HCT116 (cell line): ENCODE results near the gene PAIP1. TPM values are rescaled to one million over a fixed set of nuclear protein-coding genes. Genes with fewer than 3 reads are reported as not detected.

Source experiments
- ATAC-seq: fragments of 200-7000 bp; cut with Tn5 transposase; 2 replicates; pipeline ENCODE4 v1.9.1; 2020; ENCODE audit warnings: mild to moderate bottlenecking, moderate library complexity
- BruUV-seq: library from RNA; stranded (reverse); fragments of 400-500 nt; replicated peaks from 2 replicates; lab custom pipeline; 2021; lab: Mats Ljungman, UMichigan
- CTCF ChIA-PET: fragments of 300-600 bp; sonication (Branson Sonifier 250); formaldehyde crosslinking; loops from one replicate; lab custom pipeline; 2021; ENCODE audit warnings: antibody characterized with exemption; lab: Charles Lee
- POLR2A ChIA-PET: fragments of 300-600, 350-600 bp; sonication (Branson Sonifier 250); formaldehyde crosslinking; loops from one replicate; lab custom pipeline; 2021; ENCODE audit warnings: antibody characterized with exemption; lab: Charles Lee
- RAD21 ChIA-PET, 2 experiments: fragments of 300-600 bp; sonication (Branson Sonifier 250); formaldehyde crosslinking; loops; one replicate each; lab custom pipeline; 2023; ENCODE audit warnings: low total read pairs in 2 of 2; ENCODE audit not compliant: uncharacterized antibody in 2 of 2, unreplicated experiment in 2 of 2, low non-redundant PET in 1 of 2; lab: Charles Lee
- DNase-seq: peaks from one replicate; pipeline ENCODE4 v3.0.0-alpha.2; 2010; ENCODE audit warnings: low read depth, low spot score
- H2AFZ ChIP-seq: fragments of 200-600 bp; shearing (Covaris generic), sonication (generic); 2 replicates; pipeline ENCODE4 v1.6.1; 2017; ENCODE audit warnings: low read depth, mixed run types, mixed read lengths, antibody characterized with exemption, low read length; ENCODE audit not compliant: poor library complexity, severe bottlenecking
- H3K27ac ChIP-seq: 2 replicates; pipeline ENCODE4 v1.5.1; 2012; ENCODE audit warnings: low read depth, low read length
- H3K27me3 ChIP-seq: fragments of 200-600 bp; sonication (generic); 2 replicates; pipeline ENCODE4 v1.6.1; 2016; ENCODE audit warnings: mixed run types, low read length, mixed read lengths; ENCODE audit not compliant: insufficient read depth
- H3K36me3 ChIP-seq, 2 experiments: fragments of 200-500 bp in 1 of 2; fragments of 200-600 bp in 1 of 2; sonication (Bioruptor generic) in 1 of 2; sonication (generic) in 1 of 2; 2 replicates each; pipeline versions ENCODE4 v1.5.1 to v1.6.1; 2014 to 2016; ENCODE audit warnings: low read length in 2 of 2, inconsistent platforms in 1 of 2, mixed read lengths in 1 of 2, mixed run types in 1 of 2; ENCODE audit not compliant: insufficient read depth in 2 of 2, control insufficient read depth in 1 of 2
- H3K4me1 ChIP-seq, 2 experiments: fragments of 200-600 bp in 1 of 2; sonication (generic) in 1 of 2; 2 replicates each; pipeline versions ENCODE4 v1.5.1 to v1.6.1; 2012 to 2017; ENCODE audit warnings: low read length in 2 of 2, inconsistent platforms in 1 of 2, mild to moderate bottlenecking in 1 of 2, mixed read lengths in 1 of 2, mixed run types in 1 of 2, moderate library complexity in 1 of 2; ENCODE audit not compliant: insufficient read depth in 2 of 2, control insufficient read depth in 1 of 2
- H3K4me2 ChIP-seq: fragments of 200-600 bp; sonication (generic); 2 replicates; pipeline ENCODE4 v1.6.1; 2017; ENCODE audit warnings: mixed run types, low read length, mixed read lengths
- H3K4me3 ChIP-seq, 2 experiments: fragments of 200-600 bp in 1 of 2; sonication (generic) in 1 of 2; replicated peaks in 1 of 2; 2 replicates each; pipeline ENCODE4 v1.5.1; 2011 to 2016; ENCODE audit warnings: low read length in 2 of 2, control low read depth in 1 of 2, low read depth in 1 of 2, mild to moderate bottlenecking in 1 of 2, mixed read lengths in 1 of 2, mixed run types in 1 of 2
- H3K79me2 ChIP-seq: fragments of 200-600 bp; sonication (generic); 2 replicates; pipeline ENCODE4 v1.6.1; 2017; ENCODE audit warnings: mild to moderate bottlenecking, mixed run types, low read length, moderate library complexity, mixed read lengths; ENCODE audit not compliant: insufficient read depth
- H3K9ac ChIP-seq: fragments of 200-600 bp; sonication (generic); 2 replicates; pipeline ENCODE4 v1.6.1; 2016; ENCODE audit warnings: low read length, mixed read lengths
- H3K9me2 ChIP-seq: fragments of 200-600 bp; sonication (generic), shearing (Covaris generic); 2 replicates; pipeline ENCODE4 v1.6.1; 2017; ENCODE audit warnings: mixed run types, mild to moderate bottlenecking, moderate library complexity; ENCODE audit not compliant: insufficient read depth
- H3K9me3 ChIP-seq, 2 experiments: fragments of 200-500 bp in 1 of 2; fragments of 200-600 bp in 1 of 2; sonication (Bioruptor generic) in 1 of 2; sonication (generic) in 1 of 2; 2 replicates each; pipeline ENCODE4 v1.6.1; 2014 to 2017; ENCODE audit warnings: low read length in 2 of 2, mixed read lengths in 2 of 2, inconsistent platforms in 1 of 2, low read depth in 1 of 2, mild to moderate bottlenecking in 1 of 2, mixed run types in 1 of 2, moderate library complexity in 1 of 2; ENCODE audit not compliant: control insufficient read depth in 1 of 2, insufficient read depth in 1 of 2
- H4K20me1 ChIP-seq: fragments of 200-600 bp; sonication (generic), shearing (Covaris generic); 2 replicates; pipeline ENCODE4 v1.6.1; 2017; ENCODE audit warnings: mixed run types, mild to moderate bottlenecking, moderate library complexity; ENCODE audit not compliant: insufficient read depth
- CEBPB ChIP-seq: IDR thresholded peaks from 2 replicates; pipeline ENCODE4 v1.6.1; 2012; ENCODE audit warnings: low read depth
- CTCF ChIP-seq, 3 experiments: fragments of 200-600 bp in 1 of 3; sonication (generic) in 1 of 3; IDR thresholded peaks in 2 of 3; conservative IDR thresholded peaks in 1 of 3; 2 replicates each; pipeline ENCODE4 v1.5.1; 2012 to 2017; ENCODE audit warnings: low read depth in 2 of 3, low read length in 2 of 3, antibody characterized with exemption in 1 of 3, borderline replicate concordance in 1 of 3, control low read depth in 1 of 3, mild to moderate bottlenecking in 1 of 3, mixed read lengths in 1 of 3, mixed run types in 1 of 3, moderate library complexity in 1 of 3; ENCODE audit not compliant: insufficient read depth in 1 of 3
- ELF1 ChIP-seq: IDR thresholded peaks from 2 replicates; pipeline ENCODE4 v1.6.1; 2012; ENCODE audit warnings: low read depth, borderline replicate concordance
- MAX ChIP-seq: IDR thresholded peaks from 2 replicates; pipeline ENCODE4 v1.6.1; 2012
- POLR2A ChIP-seq: IDR thresholded peaks from 2 replicates; pipeline ENCODE4 v1.7.0; 2011; ENCODE audit warnings: borderline replicate concordance; ENCODE audit not compliant: insufficient read depth, insufficient read length; ENCODE audit errors: extremely low read depth
- POLR2AphosphoS5 ChIP-seq: IDR thresholded peaks from 2 replicates; pipeline ENCODE4 v1.6.1; 2011; ENCODE audit warnings: mild to moderate bottlenecking, low read depth, low read length, moderate library complexity
- RAD21 ChIP-seq: IDR thresholded peaks from 2 replicates; pipeline ENCODE4 v1.6.1; 2012; ENCODE audit warnings: low read depth, mild to moderate bottlenecking
- SIN3A ChIP-seq: IDR thresholded peaks from 2 replicates; pipeline ENCODE4 v1.6.1; 2012; ENCODE audit warnings: low read depth
- SP1 ChIP-seq: IDR thresholded peaks from 2 replicates; pipeline ENCODE4 v1.6.1; 2012; ENCODE audit warnings: low read depth
- SRF ChIP-seq: IDR thresholded peaks from 2 replicates; pipeline ENCODE4 v1.6.1; 2012; ENCODE audit warnings: low read depth
- TCF7L2 ChIP-seq: IDR thresholded peaks from 2 replicates; pipeline ENCODE4 v1.7.0; 2011; ENCODE audit warnings: borderline replicate concordance, inconsistent platforms; ENCODE audit not compliant: insufficient read depth, insufficient read length; ENCODE audit errors: extremely low read depth
- YY1 ChIP-seq: IDR thresholded peaks from 2 replicates; pipeline ENCODE4 v1.6.1; 2011; ENCODE audit warnings: low read length, low read depth, moderate library complexity, mild to moderate bottlenecking; ENCODE audit not compliant: insufficient replicate concordance; ENCODE audit errors: extremely low read depth
- ZFX ChIP-seq: fragments of 450-650 bp; IDR thresholded peaks from 2 replicates; pipeline ENCODE4 v1.6.1; 2017
- intact Hi-C: fragments of 100-400 bp; cut with micrococcal nuclease; formaldehyde crosslinking; loops from 2 replicates; pipeline ENCODE4 v1.10.0; 2022
- total RNA-seq: library from RNA; stranded (reverse); gene quantifications from one replicate; pipeline ENCODE4 v1.2.1, GENCODE V29; 2021; ENCODE audit not compliant: unreplicated experiment
- TF ChIP-seq, protein P1 (sequence below): IDR thresholded peaks from 2 replicates; pipeline ENCODE4 v1.6.1; 2011; ENCODE audit warnings: mild to moderate bottlenecking, low read length, moderate library complexity; ENCODE audit not compliant: insufficient replicate concordance; ENCODE audit errors: extremely low read depth

PAIP1 gene
- total RNA-seq, 1 experiment from 2014 or later, result 83.8 TPM

GRCh38 chr5:43555895-43556606 lies 826 bp downstream of the PAIP1 start:
- H3K27ac ChIP-seq, result peak overlapping the region; percentile 97
- no peaks in the 10 kb centered on the region for H3K9me2 ChIP-seq
- POLR2A ChIA-PET, result interaction anchor here (0.8 to 1.0 kb wide), 2 partner anchors 14 to 72 kb away, joined by 3 read pairs; partner anchors contain the start of gene TMEM267
- peak overlapping the region; percentile 81 to 84 for H3K4me3 ChIP-seq
- TF ChIP-seq SIN3A (peak; percentile 33; the same call in 1 of the 2 replicates), POLR2A (no peak)
- TF ChIP-seq, all 23 proteins: peak for 1
- H3K36me3 ChIP-seq, result peaks cover 20 to 29% of the 10 kb centered on the region in 2 experiments; a peak in 3 of 4 replicates
- no TSS peak for BruUV-seq
- DNase-seq, result peak; percentile 6
- H4K20me1 ChIP-seq, result no peaks in the 10 kb centered on the region
- ChIA-PET CTCF (interaction anchor here (1.2 kb wide), 1 partner anchor 72 kb away, joined by 3 read pairs; no protein-coding TSS in a partner anchor), RAD21 (no interaction called here)
- peaks cover 10 to 18% of the 10 kb centered on the region in 2 experiments for H3K4me1 ChIP-seq
- intact Hi-C loops, result loop anchor here (5.0 kb wide), 1 partner anchor 74 kb away; the partner anchor contains the start of gene TMEM267
- H3K4me2 ChIP-seq, result peak overlapping the region; percentile 94
- no peaks in the 10 kb centered on the region for H3K27me3 ChIP-seq
- H3K9ac ChIP-seq, result peak overlapping the region; percentile 77
- no peak overlapping the region for H2AFZ ChIP-seq
- ATAC-seq, result peak; percentile 56
- H3K79me2 ChIP-seq, result peaks cover 53% of the 10 kb centered on the region
- H3K9me3 ChIP-seq, result no peaks in the 10 kb centered on the region

DNA sequence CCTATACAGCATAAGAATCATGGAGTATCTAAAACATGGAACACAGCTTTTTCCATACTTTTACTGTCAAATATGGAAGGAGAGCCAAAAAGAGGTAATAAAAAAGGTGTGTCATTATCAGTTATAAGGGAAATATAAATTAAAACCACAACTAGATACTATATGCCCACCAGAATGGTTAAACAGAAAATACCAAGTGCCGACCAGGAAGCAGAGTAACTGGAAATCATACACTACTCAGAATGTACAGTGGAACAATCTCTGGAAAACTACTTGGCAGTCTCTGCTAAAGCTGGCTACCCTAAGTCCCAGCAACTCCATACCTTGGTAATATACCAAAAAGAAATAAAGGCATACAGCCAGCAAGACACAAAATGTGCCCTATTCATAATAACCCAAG lies 2.4 kb downstream of the PAIP1 start:
- CTCF ChIA-PET, result interaction anchor here (1.2 kb wide), 2 partner anchors 70 kb away, joined by 3 to 4 read pairs; no protein-coding TSS in a partner anchor
- ATAC-seq (no peak), DNase-seq (no peak)
- H3K9me2 ChIP-seq, result no peaks in the 10 kb centered on the region
- H4K20me1 ChIP-seq, result no peaks in the 10 kb centered on the region
- no peak overlapping the region for H3K4me2 ChIP-seq
- intact Hi-C loops, result no loop called here
- no peaks in the 10 kb centered on the region for H3K27me3 ChIP-seq
- no peak overlapping the region for H2AFZ ChIP-seq
- RAD21 ChIA-PET, result no interaction called here
- POLR2A ChIA-PET, result interaction anchor here (0.6 kb wide), 1 partner anchor 10 kb away, joined by 3 read pairs; no protein-coding TSS in a partner anchor
- H3K4me3 ChIP-seq, result no peak overlapping the region
- BruUV-seq, result no TSS peak
- H3K9ac ChIP-seq, result no peak overlapping the region
- H3K9me3 ChIP-seq, result no peaks in the 10 kb centered on the region
- peaks cover 10 to 15% of the 10 kb centered on the region in 2 experiments for H3K4me1 ChIP-seq
- H3K36me3 ChIP-seq, result peaks cover 20 to 33% of the 10 kb centered on the region in 2 experiments; a peak in 3 of 4 replicates
- no peak overlapping the region for H3K27ac ChIP-seq
- peaks cover 67% of the 10 kb centered on the region for H3K79me2 ChIP-seq
- TF ChIP-seq CTCF (IDR thresholded peaks at IDR 0.05 in 2 of 3, conservative IDR thresholded peaks at IDR 0.05 in 1 of 3; ENCODE audit: borderline replicate concordance in 1 of 3, insufficient read depth in 1 of 3, low read depth in 2 of 3, low read length in 2 of 3) (no peak), SP1 (no peak), RAD21 (no peak), TCF7L2 (no peak), MAX (no peak), CEBPB (no peak), POLR2AphosphoS5 (no peak), ZFX (no peak), SRF (no peak), YY1 (no peak), ELF1 (no peak), POLR2A (no peak)
- TF ChIP-seq, protein P1, sequence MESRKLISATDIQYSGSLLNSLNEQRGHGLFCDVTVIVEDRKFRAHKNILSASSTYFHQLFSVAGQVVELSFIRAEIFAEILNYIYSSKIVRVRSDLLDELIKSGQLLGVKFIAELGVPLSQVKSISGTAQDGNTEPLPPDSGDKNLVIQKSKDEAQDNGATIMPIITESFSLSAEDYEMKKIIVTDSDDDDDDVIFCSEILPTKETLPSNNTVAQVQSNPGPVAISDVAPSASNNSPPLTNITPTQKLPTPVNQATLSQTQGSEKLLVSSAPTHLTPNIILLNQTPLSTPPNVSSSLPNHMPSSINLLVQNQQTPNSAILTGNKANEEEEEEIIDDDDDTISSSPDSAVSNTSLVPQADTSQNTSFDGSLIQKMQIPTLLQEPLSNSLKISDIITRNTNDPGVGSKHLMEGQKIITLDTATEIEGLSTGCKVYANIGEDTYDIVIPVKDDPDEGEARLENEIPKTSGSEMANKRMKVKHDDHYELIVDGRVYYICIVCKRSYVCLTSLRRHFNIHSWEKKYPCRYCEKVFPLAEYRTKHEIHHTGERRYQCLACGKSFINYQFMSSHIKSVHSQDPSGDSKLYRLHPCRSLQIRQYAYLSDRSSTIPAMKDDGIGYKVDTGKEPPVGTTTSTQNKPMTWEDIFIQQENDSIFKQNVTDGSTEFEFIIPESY, result no peak
